Germinal center (tissue), 1 donor: ENCODE results near the gene BFSP2.

Experiments
- DNase-seq: peaks from one replicate; pipeline ENCODE4 v3.0.0; 2012; ENCODE audit warnings: mixed read lengths, low spot score

BFSP2 gene

GRCh38 chr3:133383741-133384140 is 16.1 kb upstream of the BFSP2 start:
- no peak for DNase-seq

- peak; percentile 32 for DNase-seq
These were observed 15.4 kb upstream of the BFSP2 start for GRCh38 chr3:133384331-133385027.

- DNase-seq, result no peak
These were observed 13.0 kb upstream of the BFSP2 start for GRCh38 chr3:133386876-133387275.

- no peak for DNase-seq
These were observed 12.5 kb upstream of the BFSP2 start for GRCh38 chr3:133387341-133387740.

GRCh38 chr3:133388696-133389395 is 11.0 kb upstream of the BFSP2 start:
- no peak for DNase-seq

GRCh38 chr3:133390715-133391114 is 9.1 kb upstream of the BFSP2 start:
- no peak for DNase-seq

- no peak for DNase-seq
These were observed 6.7 kb upstream of the BFSP2 start for GRCh38 chr3:133393204-133393603.

- no peak for DNase-seq
These were observed 6.0 kb upstream of the BFSP2 start for GRCh38 chr3:133393691-133394474.

- no peak for DNase-seq
These were observed 5.1 kb upstream of the BFSP2 start for GRCh38 chr3:133394561-133395311.

GRCh38 chr3:133396906-133397305 is 3.0 kb upstream of the BFSP2 start:
- DNase-seq, result no peak

- DNase-seq, result no peak
These were observed 1.7 kb downstream of the BFSP2 start for GRCh38 chr3:133401374-133402135.

- no peak for DNase-seq
These were observed 5.1 kb downstream of the BFSP2 start for GRCh38 chr3:133404920-133405319.

GRCh38 chr3:133408366-133408765 is 8.5 kb downstream of the BFSP2 start:
- DNase-seq, result no peak

GRCh38 chr3:133408961-133409360 is 9.1 kb downstream of the BFSP2 start:
- DNase-seq, result no peak

- no peak for DNase-seq
These were observed 10.5 kb downstream of the BFSP2 start for GRCh38 chr3:133410191-133410892.

- DNase-seq, result no peak
These were observed 12.6 kb downstream of the BFSP2 start for GRCh38 chr3:133412183-133413132.

GRCh38 chr3:133413161-133414020 is 13.5 kb downstream of the BFSP2 start:
- DNase-seq, result no peak

- no peak for DNase-seq
These were observed 14.2 kb downstream of the BFSP2 start for GRCh38 chr3:133414021-133414392.

- no peak for DNase-seq
These were observed 18.5 kb downstream of the BFSP2 start for GRCh38 chr3:133418361-133418760.
